ENCODE data around the gene SPPL3. TPM values are rescaled to one million over a fixed set of nuclear protein-coding genes. Genes with fewer than 3 reads are reported as not detected.

The SPPL3 gene
- total and polyA plus RNA-seq, 2 experiments from 2014 or later: 10.9 to 27.8 TPM

DNA sequence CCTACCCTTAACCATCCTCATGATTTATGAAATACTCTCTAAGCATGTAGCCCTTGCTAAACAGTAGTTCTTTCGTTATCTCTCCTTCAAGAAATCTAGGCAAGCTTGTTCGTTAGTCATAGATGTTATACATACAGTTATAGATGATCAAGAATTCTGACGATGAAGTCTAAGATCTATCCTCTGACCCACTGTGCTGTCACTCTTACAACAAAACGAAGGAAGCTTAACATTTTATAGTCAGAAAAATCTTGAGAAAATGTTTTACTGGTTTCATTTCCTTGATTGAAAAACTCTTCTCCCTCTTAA is 68.9 kb downstream of the SPPL3 start:
- no peaks in the 10 kb centered on the region for H3K27me3 Mint-ChIP-seq (ENCODE audit: insufficient read depth, low read depth, poor library complexity)
- TF ChIP-seq CREB1 (CRISPR knock-in tag; IDR thresholded peaks at IDR 0.05; ENCODE audit: low read depth) (no peak), EZH2phosphoT487 (IDR thresholded peaks at IDR 0.05; ENCODE audit: unreplicated experiment) (no peak), NANOG (IDR thresholded peaks at IDR 0.05; ENCODE audit: borderline replicate concordance) (no peak), CTCF (conservative IDR thresholded peaks at IDR 0.05; ENCODE audit: low read depth in 2 of 2) (no peak), JUNB (IDR thresholded peaks at IDR 0.05; ENCODE audit: unreplicated experiment) (no peak), ZNF462 (CRISPR knock-in tag; IDR thresholded peaks at IDR 0.05) (no peak), ZNF331 (CRISPR knock-in tag; IDR thresholded peaks at IDR 0.05; ENCODE audit: low read depth) (no peak), POLR2AphosphoS5 (IDR thresholded peaks at IDR 0.05; ENCODE audit: low read depth) (no peak), ZNF114 (CRISPR knock-in tag; IDR thresholded peaks at IDR 0.05) (no peak), EZH2 (IDR thresholded peaks at IDR 0.05; ENCODE audit: low read depth, unreplicated experiment) (no peak), ETS1 (IDR thresholded peaks at IDR 0.05) (no peak), STAT1 (IDR thresholded peaks at IDR 0.05; ENCODE audit: unreplicated experiment) (no peak)
- TF ChIP-seq, protein P1, sequence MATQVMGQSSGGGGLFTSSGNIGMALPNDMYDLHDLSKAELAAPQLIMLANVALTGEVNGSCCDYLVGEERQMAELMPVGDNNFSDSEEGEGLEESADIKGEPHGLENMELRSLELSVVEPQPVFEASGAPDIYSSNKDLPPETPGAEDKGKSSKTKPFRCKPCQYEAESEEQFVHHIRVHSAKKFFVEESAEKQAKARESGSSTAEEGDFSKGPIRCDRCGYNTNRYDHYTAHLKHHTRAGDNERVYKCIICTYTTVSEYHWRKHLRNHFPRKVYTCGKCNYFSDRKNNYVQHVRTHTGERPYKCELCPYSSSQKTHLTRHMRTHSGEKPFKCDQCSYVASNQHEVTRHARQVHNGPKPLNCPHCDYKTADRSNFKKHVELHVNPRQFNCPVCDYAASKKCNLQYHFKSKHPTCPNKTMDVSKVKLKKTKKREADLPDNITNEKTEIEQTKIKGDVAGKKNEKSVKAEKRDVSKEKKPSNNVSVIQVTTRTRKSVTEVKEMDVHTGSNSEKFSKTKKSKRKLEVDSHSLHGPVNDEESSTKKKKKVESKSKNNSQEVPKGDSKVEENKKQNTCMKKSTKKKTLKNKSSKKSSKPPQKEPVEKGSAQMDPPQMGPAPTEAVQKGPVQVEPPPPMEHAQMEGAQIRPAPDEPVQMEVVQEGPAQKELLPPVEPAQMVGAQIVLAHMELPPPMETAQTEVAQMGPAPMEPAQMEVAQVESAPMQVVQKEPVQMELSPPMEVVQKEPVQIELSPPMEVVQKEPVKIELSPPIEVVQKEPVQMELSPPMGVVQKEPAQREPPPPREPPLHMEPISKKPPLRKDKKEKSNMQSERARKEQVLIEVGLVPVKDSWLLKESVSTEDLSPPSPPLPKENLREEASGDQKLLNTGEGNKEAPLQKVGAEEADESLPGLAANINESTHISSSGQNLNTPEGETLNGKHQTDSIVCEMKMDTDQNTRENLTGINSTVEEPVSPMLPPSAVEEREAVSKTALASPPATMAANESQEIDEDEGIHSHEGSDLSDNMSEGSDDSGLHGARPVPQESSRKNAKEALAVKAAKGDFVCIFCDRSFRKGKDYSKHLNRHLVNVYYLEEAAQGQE (IDR thresholded peaks at IDR 0.05; ENCODE audit: unreplicated experiment): no peak
- no peak overlapping the region for H3K4me3 Mint-ChIP-seq
- no peak overlapping the region for H3K27ac ChIP-seq (ENCODE audit: low read depth)
- H3K27ac Mint-ChIP-seq: no peak overlapping the region
- H3K36me3 ChIP-seq (ENCODE audit: insufficient read depth): no peaks in the 10 kb centered on the region
- H2AFZ ChIP-seq: no peak overlapping the region
- DNase-seq (ENCODE audit: low spot score): no peak
- peaks cover 28% of the 10 kb centered on the region for H4K20me1 ChIP-seq (replicated peaks; ENCODE audit: insufficient read depth)
- no peaks in the 10 kb centered on the region for H3K9me3 Mint-ChIP-seq
- H3K9me2 ChIP-seq (ENCODE audit: insufficient read depth): no peaks in the 10 kb centered on the region; the same call in 1 of the 2 replicates
- no peak overlapping the region for H3K4me2 ChIP-seq
- 0 out of 2 replicates have a peak, but pooled peaks cover 12% of the 10 kb centered on the region for H3K4me1 ChIP-seq (ENCODE audit: insufficient read depth)
- peaks cover 22% of the 10 kb centered on the region for H3K4me1 Mint-ChIP-seq
- H3K79me2 ChIP-seq (replicated peaks; ENCODE audit: insufficient read depth): peaks cover 72% of the 10 kb centered on the region
- no peaks in the 10 kb centered on the region; the same call in 1 of the 2 replicates for H3F3A ChIP-seq (replicated peaks; ENCODE audit: low read depth)
- H3K36me3 Mint-ChIP-seq (ENCODE audit: low read depth): peaks cover 6% of the 10 kb centered on the region; the same call in 1 of the 3 replicates
- no peaks in the 10 kb centered on the region for H3K27me3 ChIP-seq (ENCODE audit: insufficient read depth)
- ATAC-seq: no peak
- H3K4me3 ChIP-seq: no peak overlapping the region

Measured in GM23338 (cell line).